Trophoblast cell (in vitro differentiated cells and primary cell): ENCODE results near the gene PTPRT.

ENCODE experiments used
- DNase-seq, 2 donors: peaks; one replicate each; pipeline ENCODE4 v3.0.0-alpha.2; 2016
- H2AFZ ChIP-seq: 2 replicates; pipeline ENCODE4 v1.6.1; 2013; ENCODE audit warnings: low read length, moderate library complexity, mild to moderate bottlenecking; ENCODE audit not compliant: insufficient read depth, poor library complexity
- H2AK5ac ChIP-seq: 2 replicates; pipeline ENCODE4 v1.6.1; 2013; ENCODE audit warnings: mild to moderate bottlenecking, low read length
- H2BK120ac ChIP-seq: 2 replicates; pipeline ENCODE4 v1.6.1; 2013; ENCODE audit warnings: low read length, mild to moderate bottlenecking, moderate library complexity; ENCODE audit not compliant: insufficient read depth, poor library complexity
- H2BK12ac ChIP-seq: 2 replicates; pipeline ENCODE4 v1.6.1; 2013; ENCODE audit warnings: mild to moderate bottlenecking, low read length, moderate library complexity
- H2BK5ac ChIP-seq: 2 replicates; pipeline ENCODE4 v1.6.1; 2013; ENCODE audit warnings: low read length, low read depth, moderate library complexity, mild to moderate bottlenecking; ENCODE audit not compliant: poor library complexity
- H3K14ac ChIP-seq: 2 replicates; pipeline ENCODE4 v1.6.1; 2013; ENCODE audit warnings: mild to moderate bottlenecking, low read length
- H3K18ac ChIP-seq: 2 replicates; pipeline ENCODE4 v1.6.1; 2013; ENCODE audit warnings: mild to moderate bottlenecking, low read length
- H3K23ac ChIP-seq: 2 replicates; pipeline ENCODE4 v1.6.1; 2013; ENCODE audit warnings: low read length
- H3K27ac ChIP-seq: 2 replicates; pipeline ENCODE4 v1.5.1; 2013; ENCODE audit warnings: low read depth, mild to moderate bottlenecking, inconsistent platforms, low read length, moderate library complexity
- H3K27me3 ChIP-seq: 2 replicates; pipeline ENCODE4 v1.6.1; 2013; ENCODE audit warnings: inconsistent platforms, mild to moderate bottlenecking, low read length, moderate library complexity; ENCODE audit not compliant: insufficient read depth
- H3K36me3 ChIP-seq, 2 experiments: 1 replicate in 1 of 2; 2 replicates in 1 of 2; pipeline ENCODE4 v1.6.1; 2013; ENCODE audit warnings: low read length in 2 of 2, mild to moderate bottlenecking in 2 of 2, moderate library complexity in 1 of 2; ENCODE audit not compliant: insufficient read depth in 2 of 2, control insufficient read depth in 1 of 2
- H3K4ac ChIP-seq: 2 replicates; pipeline ENCODE4 v1.6.1; 2013; ENCODE audit warnings: low read depth, mild to moderate bottlenecking, low read length, moderate library complexity
- H3K4me1 ChIP-seq, 2 experiments: 1 replicate in 1 of 2; 2 replicates in 1 of 2; pipeline ENCODE4 v1.6.1; 2013; ENCODE audit warnings: low read length in 2 of 2, mild to moderate bottlenecking in 2 of 2, moderate library complexity in 1 of 2; ENCODE audit not compliant: insufficient read depth in 2 of 2, control insufficient read depth in 1 of 2
- H3K4me2 ChIP-seq: 2 replicates; pipeline ENCODE4 v1.6.1; 2013; ENCODE audit warnings: inconsistent platforms, mild to moderate bottlenecking, low read length, moderate library complexity
- H3K4me3 ChIP-seq: 2 replicates; pipeline ENCODE4 v1.5.1; 2013; ENCODE audit warnings: mild to moderate bottlenecking, low read depth, low read length, inconsistent platforms
- H3K79me1 ChIP-seq: one replicate; pipeline ENCODE4 v1.6.1; 2013; ENCODE audit warnings: low read length
- H3K79me2 ChIP-seq: 2 replicates; pipeline ENCODE4 v1.6.1; 2013; ENCODE audit warnings: low read length, mild to moderate bottlenecking; ENCODE audit not compliant: control insufficient read depth, insufficient read depth, poor library complexity
- H3K9ac ChIP-seq: 2 replicates; pipeline ENCODE4 v1.6.1; 2013; ENCODE audit warnings: mild to moderate bottlenecking, low read length
- H3K9me3 ChIP-seq: 2 replicates; pipeline ENCODE4 v1.6.1; 2013; ENCODE audit warnings: low read depth, mild to moderate bottlenecking, control low read depth, inconsistent platforms, low read length; ENCODE audit not compliant: insufficient read depth
- H4K12ac ChIP-seq: 2 replicates; pipeline ENCODE4 v1.6.1; 2013; ENCODE audit warnings: low read depth, mild to moderate bottlenecking, low read length, moderate library complexity
- H4K8ac ChIP-seq: 2 replicates; pipeline ENCODE4 v1.6.1; 2013; ENCODE audit warnings: low read depth, mild to moderate bottlenecking, low read length, moderate library complexity
- H4K91ac ChIP-seq: one replicate; pipeline ENCODE4 v1.6.1; 2013; ENCODE audit warnings: low read depth, mild to moderate bottlenecking, low read length, moderate library complexity
- WGBS: extraction: QIAGEN DNeasy Blood & Tissue Kit; methylation state at CpG from one replicate; pipeline ENCODE4 v1.1.7; 2013; ENCODE audit warnings: missing lambda C conversion rate; ENCODE audit not compliant: insufficient read length, insufficient coverage; ENCODE audit errors: extremely low coverage; 5-methylcytosine and 5-hydroxymethylcytosine counted together

The PTPRT gene

GRCh38 chr20:42862446-42862845, 327.3 kb downstream of the PTPRT start:
- Histone ChIP-seq H3K14ac (no peak overlapping the region), H3K4me1 (no peaks in the 10 kb centered on the region), H3K4me2 (no peak overlapping the region), H3K9me3 (no peaks in the 10 kb centered on the region), H2AFZ (no peak overlapping the region), H3K23ac (no peak overlapping the region), H3K9ac (no peak overlapping the region), H3K36me3 (no peaks in the 10 kb centered on the region), H3K4ac (no peak overlapping the region), H2AK5ac (no peak overlapping the region), H4K8ac (no peak overlapping the region), H2BK120ac (no peak overlapping the region), H2BK12ac (no peak overlapping the region), H3K79me2 (no peaks in the 10 kb centered on the region), H3K27me3 (no peaks in the 10 kb centered on the region), H3K18ac (no peak overlapping the region), H3K27ac (no peak overlapping the region), H4K12ac (no peak overlapping the region), H3K79me1 (no peaks in the 10 kb centered on the region), H3K4me3 (no peak overlapping the region), H4K91ac (no peak overlapping the region), H2BK5ac (no peak overlapping the region)
- DNase-seq = no peak
- WGBS = no CpG with 5 or more reads among the region's 5 CpGs

DNA sequence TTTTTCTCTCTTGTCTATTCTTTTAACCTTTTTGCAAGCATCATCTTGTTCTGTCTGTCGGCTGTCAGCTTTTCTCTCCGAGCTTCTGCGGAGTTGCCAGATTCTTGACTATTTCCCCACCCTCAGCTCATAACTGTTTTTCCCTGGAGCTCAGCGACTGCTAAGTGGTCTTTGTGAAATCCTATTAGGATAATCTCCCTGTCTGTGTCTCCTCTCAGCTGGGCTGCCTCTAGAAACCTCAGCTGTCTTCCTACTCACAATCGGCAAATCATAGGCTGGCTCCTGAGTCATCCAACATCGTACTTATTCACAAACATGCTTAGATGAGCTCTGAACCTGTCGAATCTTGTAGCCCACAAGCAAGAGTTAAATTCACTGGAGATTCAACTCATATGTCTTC, 332.3 kb downstream of the PTPRT start:
- no peak overlapping the region for H3K4me3 ChIP-seq
- no peak overlapping the region for H3K23ac ChIP-seq
- H3K79me2 ChIP-seq = no peaks in the 10 kb centered on the region
- no peaks in the 10 kb centered on the region for H3K9me3 ChIP-seq
- H3K14ac ChIP-seq = no peak overlapping the region
- no peak overlapping the region for H4K12ac ChIP-seq
- H2BK120ac ChIP-seq = no peak overlapping the region
- no peak for DNase-seq
- H3K27me3 ChIP-seq = no peaks in the 10 kb centered on the region
- H3K4ac ChIP-seq = no peak overlapping the region
- H4K91ac ChIP-seq = no peak overlapping the region
- H2BK5ac ChIP-seq = no peak overlapping the region
- no peaks in the 10 kb centered on the region for H3K79me1 ChIP-seq
- H2AFZ ChIP-seq = no peak overlapping the region
- no peak overlapping the region for H3K4me2 ChIP-seq
- H3K9ac ChIP-seq = no peak overlapping the region
- H4K8ac ChIP-seq = no peak overlapping the region
- H3K36me3 ChIP-seq = no peaks in the 10 kb centered on the region
- no peak overlapping the region for H2AK5ac ChIP-seq
- no peak overlapping the region for H3K27ac ChIP-seq
- H3K18ac ChIP-seq = no peak overlapping the region
- WGBS = no CpG with 5 or more reads among the region's 7 CpGs
- no peaks in the 10 kb centered on the region for H3K4me1 ChIP-seq
- H2BK12ac ChIP-seq = no peak overlapping the region

- H3K79me2 ChIP-seq = no peaks in the 10 kb centered on the region
- no peak overlapping the region for H4K8ac ChIP-seq
- H3K4me3 ChIP-seq = no peak overlapping the region
Measured at GRCh38 chr20:42855896-42856295, 333.8 kb downstream of the PTPRT start.

GRCh38 chr20:42852691-42853090, 337.0 kb downstream of the PTPRT start:
- H3K4me1 ChIP-seq = no peaks in the 10 kb centered on the region
- no peak overlapping the region for H2BK12ac ChIP-seq
- H4K12ac ChIP-seq = no peak overlapping the region
- no peak overlapping the region for H3K23ac ChIP-seq
- no peak overlapping the region for H2BK120ac ChIP-seq
- no peaks in the 10 kb centered on the region for H3K79me2 ChIP-seq
- no peak overlapping the region for H3K18ac ChIP-seq
- H3K4me2 ChIP-seq = no peak overlapping the region
- H3K27ac ChIP-seq = no peak overlapping the region
- DNase-seq = no peak
- no peak overlapping the region for H2BK5ac ChIP-seq
- H3K4me3 ChIP-seq = no peak overlapping the region
- H4K8ac ChIP-seq = no peak overlapping the region
- H3K14ac ChIP-seq = no peak overlapping the region
- H3K27me3 ChIP-seq = no peaks in the 10 kb centered on the region
- H3K36me3 ChIP-seq = no peaks in the 10 kb centered on the region
- H3K4ac ChIP-seq = no peak overlapping the region
- H2AK5ac ChIP-seq = no peak overlapping the region
- no peaks in the 10 kb centered on the region for H3K79me1 ChIP-seq
- no peak overlapping the region for H3K9ac ChIP-seq
- H4K91ac ChIP-seq = no peak overlapping the region
- no peak overlapping the region for H2AFZ ChIP-seq
- H3K9me3 ChIP-seq = no peaks in the 10 kb centered on the region

More at GRCh38 chr20:42855896-42856295, 333.8 kb downstream of the PTPRT start:
- Histone ChIP-seq H3K36me3 (no peaks in the 10 kb centered on the region), H3K27me3 (no peaks in the 10 kb centered on the region), H4K91ac (no peak overlapping the region), H2AFZ (no peak overlapping the region), H3K79me1 (no peaks in the 10 kb centered on the region), H3K23ac (no peak overlapping the region), H2BK120ac (no peak overlapping the region), H2BK5ac (no peak overlapping the region), H3K27ac (no peak overlapping the region), H3K9me3 (no peaks in the 10 kb centered on the region), H3K4me2 (no peak overlapping the region), H2BK12ac (no peak overlapping the region), H3K18ac (no peak overlapping the region), H3K4me1 (no peaks in the 10 kb centered on the region), H2AK5ac (no peak overlapping the region), H3K9ac (no peak overlapping the region), H4K12ac (no peak overlapping the region), H3K14ac (no peak overlapping the region), H3K4ac (no peak overlapping the region)
- WGBS = no CpG with 5 or more reads among the region's 1 CpG
- DNase-seq = no peak
